ENCODE data around the gene PHACTR1.
"Not testable (repeated sequence)": the region's sequence is repeated elsewhere in the genome, so short reads cannot be mapped to it uniquely, and the experiment has no call there.

PHACTR1 gene

DNA sequence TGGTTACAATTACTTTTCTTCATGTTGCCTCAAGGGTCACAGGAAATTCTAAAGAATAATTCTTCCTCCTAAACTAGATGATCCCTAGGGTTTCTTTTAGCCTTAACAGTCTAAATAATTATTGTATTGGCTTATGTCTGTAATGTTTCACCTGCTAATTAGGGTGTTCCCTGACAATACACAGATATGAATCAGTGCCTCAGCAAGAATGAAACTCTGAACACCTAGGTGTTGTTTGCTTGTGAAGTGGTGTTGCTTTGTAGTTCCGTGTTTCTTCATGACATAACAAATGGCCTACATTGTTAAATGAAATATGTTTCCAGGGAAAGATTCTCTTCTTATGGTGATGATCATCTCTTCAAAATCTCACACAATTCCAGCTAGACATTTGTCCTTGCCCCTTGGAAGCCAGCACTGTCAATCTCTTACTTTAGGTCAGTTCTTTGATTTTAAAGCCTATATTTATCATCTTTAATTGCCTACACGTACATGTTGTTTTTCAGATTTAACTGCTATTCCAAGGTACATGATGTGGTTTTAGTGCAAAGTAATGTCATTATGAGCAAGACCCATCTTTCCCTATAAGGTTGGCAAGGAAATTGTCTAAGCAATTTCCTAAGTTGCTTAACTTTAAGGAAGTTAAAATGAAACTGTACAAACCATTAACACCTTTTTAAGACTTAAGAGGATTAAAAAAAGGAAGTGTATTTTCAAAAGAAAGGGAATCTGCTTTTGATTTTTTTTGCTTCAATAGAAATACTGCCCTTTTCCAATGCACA lies 499.9 kb downstream of the PHACTR1 start:
- no peak for DNase-seq

DNA sequence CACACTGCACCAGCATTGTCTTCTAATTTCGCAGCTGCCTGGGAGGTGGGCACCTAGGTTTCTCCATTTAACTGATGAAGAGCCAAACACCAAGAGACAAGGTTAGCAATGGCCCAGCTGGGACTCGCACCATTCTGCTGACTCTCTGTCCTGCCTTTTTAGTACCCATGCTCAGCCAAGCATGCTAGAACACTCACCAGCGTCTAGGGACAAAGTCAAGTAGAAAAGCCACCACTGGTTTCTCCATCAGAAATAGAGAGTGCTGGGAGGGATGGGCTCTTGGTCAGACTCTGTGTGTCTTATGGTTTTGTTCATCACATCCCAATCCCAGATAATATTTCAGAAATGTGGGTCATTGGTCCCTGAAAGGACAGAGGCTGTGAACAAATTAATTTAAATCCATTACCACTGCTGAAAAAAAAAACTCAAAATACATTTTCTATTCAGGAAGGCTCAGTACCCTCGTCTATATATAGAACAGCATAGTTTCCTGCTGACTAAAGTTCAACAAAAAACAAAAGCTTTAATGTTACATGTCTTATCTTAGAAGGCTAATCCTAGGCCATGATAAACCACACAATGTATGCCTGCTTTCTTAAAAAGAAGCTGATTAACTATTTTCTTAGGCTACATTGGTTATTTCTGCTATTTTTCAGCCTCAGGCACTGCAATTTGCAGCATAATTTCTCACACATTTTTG lies 500.8 kb downstream of the PHACTR1 start:
- DNase-seq, result no peak

GRCh38 chr6:13220266-13220665 lies 503.7 kb downstream of the PHACTR1 start:
- no peak for DNase-seq

- no peak for DNase-seq
These were observed 505.5 kb downstream of the PHACTR1 start for GRCh38 chr6:13222048-13222447.

- DNase-seq, result no peak
These were observed 509.5 kb downstream of the PHACTR1 start for GRCh38 chr6:13226071-13226470.

- no peak for DNase-seq
These were observed 512.0 kb downstream of the PHACTR1 start for GRCh38 chr6:13228264-13229204.

DNA sequence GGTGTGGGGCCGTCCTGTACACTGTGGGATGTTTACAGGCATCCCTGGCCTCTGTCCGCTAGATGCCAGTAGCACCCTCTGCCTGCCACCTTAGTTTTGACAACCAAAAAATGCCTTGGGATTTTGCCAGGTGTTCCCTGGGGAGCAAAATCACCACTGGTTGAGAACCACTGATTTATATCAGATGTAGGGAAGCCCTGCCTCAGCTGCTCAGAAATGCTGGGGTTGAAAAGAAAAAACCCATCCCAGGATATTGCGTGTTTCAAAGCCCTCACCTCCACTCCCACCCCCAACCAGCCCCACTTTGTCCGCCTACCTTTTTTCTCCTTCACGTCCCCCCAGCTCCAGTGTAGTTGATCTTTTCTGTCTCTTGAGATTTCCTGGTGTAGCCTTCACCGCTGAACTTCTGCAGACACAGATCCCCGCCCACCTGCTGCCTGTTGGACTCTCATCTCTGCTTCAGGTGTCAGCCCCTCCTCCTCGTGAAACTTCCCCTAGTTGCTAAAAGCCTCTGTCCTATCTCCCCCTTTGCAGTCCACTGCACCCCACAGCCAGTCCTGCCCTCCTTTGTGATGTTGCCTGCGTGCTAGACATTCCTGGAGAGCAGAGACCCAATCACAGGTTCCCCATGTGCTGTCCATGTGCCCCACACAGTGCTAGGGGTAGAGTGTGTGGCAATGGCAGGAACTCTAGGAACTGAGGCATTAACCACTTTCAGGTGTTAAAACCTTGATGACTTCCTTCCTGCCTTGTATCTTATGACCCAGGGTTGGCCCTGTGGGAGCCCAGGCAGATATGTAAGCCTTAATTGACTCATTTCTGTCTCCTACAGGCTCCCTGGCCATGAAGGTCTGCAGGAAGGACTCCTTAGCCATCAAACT lies 512.9 kb downstream of the PHACTR1 start:
- peak; percentile 10 for DNase-seq

GRCh38 chr6:13233106-13233505 lies 516.5 kb downstream of the PHACTR1 start:
- no peak for DNase-seq

DNA sequence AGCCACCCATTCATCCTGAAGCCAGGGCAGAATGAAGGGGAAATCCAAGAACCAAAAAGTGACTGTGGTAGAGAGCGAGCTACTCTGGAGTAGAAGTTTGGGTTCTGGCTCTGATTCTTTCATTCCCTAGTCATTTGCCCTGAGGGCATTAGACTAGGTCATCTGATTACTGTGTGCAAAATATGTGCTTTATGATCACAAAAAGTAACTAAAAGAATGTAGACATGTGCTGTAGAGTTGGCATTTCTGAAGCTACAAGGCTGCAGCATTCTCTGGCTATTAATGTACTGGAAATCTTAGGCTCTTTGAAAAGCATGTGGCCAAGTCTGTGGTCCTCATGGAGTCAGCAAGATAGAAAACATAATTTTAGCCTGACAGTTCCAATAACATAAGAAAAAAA lies 517.6 kb downstream of the PHACTR1 start:
- DNase-seq, result no peak

GRCh38 chr6:13235339-13235738 lies 518.8 kb downstream of the PHACTR1 start:
- no peak for DNase-seq

DNA sequence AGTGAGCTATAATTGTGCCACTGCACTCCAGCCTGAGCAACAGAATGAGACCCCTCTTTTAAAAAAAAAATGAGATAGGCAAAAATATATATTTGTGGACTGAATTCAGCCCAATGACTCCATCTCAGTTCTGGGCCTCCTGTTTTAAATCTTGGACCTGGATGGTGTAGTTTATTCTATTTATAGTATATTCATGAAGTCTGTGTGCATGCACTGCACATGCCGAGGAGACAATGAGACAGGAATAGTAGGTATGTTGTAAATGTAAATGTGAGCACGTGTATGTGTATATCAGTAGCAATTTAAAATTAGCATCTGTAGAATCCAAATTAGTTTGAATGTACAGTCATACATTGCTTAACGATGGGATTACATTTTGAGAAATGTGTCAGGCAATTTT lies 520.8 kb downstream of the PHACTR1 start:
- no peak for DNase-seq

- no peak for DNase-seq
These were observed 521.5 kb downstream of the PHACTR1 start for GRCh38 chr6:13238017-13238416.

DNA sequence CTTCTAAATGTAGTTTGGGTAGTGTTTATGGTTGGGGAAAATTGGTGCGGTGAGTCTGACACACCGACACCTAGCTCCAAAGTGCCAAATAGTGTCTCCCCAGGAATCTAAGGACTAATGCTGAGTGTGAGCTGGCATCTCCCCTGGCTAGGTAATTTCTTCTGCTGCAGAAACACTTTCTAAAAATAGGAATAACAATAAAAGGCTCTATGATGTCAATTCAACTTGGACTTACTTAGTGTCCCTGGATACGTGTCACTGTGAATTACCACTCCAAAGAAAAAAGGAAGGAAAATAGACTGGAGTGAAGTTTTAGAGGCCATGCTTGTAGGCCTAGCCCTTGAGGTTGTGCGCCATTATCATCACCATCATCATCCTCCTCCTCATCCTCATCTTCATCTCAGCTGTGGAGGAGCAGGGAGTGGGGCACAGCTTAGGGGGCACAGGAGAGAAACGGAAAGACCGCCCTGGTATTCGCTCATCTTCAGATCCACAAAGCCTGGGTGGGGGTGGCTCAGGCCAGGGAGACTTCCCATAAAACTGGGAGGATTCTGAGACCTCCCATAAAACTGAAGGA lies 522.2 kb downstream of the PHACTR1 start:
- DNase-seq, result no peak

DNA sequence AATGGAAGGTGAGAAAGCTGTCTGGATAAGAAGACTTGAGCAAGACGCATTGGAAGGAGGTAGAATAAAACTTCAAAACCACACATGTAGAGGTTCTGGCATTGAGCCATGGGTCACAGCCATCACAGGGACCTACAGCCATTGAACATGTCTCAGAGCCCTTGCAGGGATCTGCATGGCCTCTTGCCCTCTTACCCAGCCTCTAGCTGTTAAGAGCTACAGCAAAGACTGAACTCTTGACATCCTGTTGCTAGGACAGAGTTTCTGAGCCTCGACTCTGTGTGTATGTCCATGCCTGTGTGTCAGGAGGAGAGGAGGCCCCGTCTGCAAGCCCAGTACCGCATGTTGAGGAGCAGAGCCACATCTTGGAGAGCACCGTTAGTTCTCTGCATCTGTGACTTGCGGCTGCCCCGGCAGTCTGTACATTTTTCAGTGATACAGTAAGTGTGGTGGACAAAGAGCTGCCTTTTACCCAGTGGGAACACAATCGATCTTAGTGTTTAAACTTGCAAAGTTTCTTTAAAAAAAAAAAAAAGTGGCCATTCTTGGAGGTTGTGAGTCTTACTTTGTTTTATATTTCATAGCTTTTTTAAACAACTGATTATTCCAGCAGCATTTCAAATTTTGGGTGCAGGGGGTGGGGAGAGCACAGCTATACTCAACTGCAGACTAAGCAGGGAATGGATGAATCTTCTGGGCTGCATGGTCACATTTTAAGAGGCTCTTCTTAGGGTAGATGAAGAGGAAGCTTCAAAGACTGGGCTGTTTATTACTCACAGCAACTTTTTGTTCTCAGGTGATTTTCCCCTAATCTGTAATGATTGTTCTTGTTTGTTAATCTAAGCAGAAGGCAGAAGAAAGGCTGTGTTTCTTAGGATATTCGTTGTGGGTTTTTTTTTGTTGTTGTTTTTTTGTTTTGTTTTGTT lies 523.2 kb downstream of the PHACTR1 start:
- DNase-seq, result no peak

GRCh38 chr6:13241364-13241763 lies 524.8 kb downstream of the PHACTR1 start:
- DNase-seq, result no peak

DNA sequence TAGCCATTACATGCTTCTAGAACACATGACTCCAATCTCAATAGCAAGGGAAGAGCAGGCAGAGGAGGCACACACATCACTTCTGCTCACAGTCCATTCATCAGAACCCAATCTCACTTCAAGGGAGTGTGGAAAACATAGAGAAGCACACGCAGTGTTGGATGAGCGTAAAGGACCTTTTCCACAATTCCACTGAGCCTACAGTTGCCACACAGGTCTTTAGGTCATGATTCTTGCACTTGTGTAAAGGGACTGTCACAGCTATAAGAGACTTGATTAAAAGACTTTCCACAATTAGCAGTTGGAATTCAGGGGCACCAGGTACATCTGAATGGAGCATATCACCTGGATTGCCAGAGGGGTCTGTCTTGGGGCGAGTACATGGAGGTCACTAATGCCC lies 525.6 kb downstream of the PHACTR1 start:
- DNase-seq, result no peak

- no peak for DNase-seq
These were observed 526.0 kb downstream of the PHACTR1 start for GRCh38 chr6:13242590-13242989.

DNA sequence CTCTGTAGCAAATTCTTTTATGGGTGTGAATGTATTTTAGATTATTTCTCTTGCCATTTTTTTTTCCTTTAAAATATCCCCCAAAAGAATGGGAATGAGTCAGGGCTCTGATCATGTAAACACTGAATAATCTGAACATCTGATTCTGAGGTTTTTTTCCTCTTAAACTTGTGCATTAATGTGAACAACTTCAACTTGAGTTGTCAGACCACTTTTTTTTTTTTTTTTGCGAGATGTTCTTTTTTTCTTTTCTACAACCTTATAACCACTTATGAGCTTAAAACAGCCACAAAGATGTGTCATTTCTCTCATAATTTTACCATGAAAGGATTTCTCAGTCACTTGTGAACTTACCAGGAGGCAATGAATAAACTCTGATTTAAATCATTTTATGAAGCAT lies 526.5 kb downstream of the PHACTR1 start:
- no peak for DNase-seq

GRCh38 chr6:13243745-13244144 lies 527.2 kb downstream of the PHACTR1 start:
- not testable (repeated sequence) for DNase-seq

DNA sequence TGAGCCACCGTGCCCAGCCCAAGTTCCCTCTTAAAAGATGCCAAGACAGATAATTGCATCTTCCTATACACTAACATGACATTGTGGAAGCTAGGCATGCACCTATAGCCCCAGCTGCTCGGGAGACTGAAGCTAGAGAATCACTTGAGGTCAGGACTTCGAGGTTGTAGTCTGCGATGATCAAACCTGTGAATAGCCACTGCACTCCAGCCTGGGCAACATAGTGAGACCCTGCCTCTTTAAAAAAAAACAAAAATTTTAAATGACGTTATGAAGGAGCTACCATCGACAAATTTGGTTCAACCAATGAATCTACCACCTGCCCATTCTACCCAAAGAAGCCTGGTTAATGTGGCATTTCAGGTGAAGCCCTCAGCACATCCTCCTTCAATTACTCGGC lies 531.1 kb downstream of the PHACTR1 start:
- DNase-seq, result no peak

DNA sequence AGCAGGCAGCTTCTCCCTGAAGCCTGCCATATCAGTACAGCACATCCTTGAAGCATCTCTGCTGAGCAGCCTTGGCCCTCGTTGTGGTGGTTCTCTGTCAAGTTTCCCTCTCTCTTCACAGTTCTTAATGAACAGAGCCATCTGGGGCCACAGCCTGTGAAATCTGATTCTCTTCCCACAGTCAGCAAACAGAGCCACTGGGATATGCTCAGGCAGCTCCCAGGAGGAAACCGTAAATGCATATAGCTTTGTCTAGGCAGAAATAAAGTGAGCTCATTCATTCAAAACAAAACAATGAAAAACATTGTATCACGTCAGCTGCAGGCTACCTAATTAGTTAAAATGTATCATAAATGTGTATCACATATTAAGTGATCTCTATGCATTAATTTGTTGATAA lies 531.5 kb downstream of the PHACTR1 start:
- no peak for DNase-seq

Data from central memory CD4-positive, alpha-beta T cell (primary cell).